Spleen (tissue), 7 donors: ENCODE results near the gene ASMT.

Experiments used
- CTCF ChIP-seq, 11 experiments: fragments of 200-600 bp in 7 of 11; fragments of 450-650 bp in 4 of 11; sonication (generic) in 4 of 11; IDR thresholded peaks in 8 of 11; conservative IDR thresholded peaks in 3 of 11; 1 replicate in 7 of 11; 2 replicates in 4 of 11; pipeline versions ENCODE4 v1.4.0 to v1.8.0; 2016 to 2021; ENCODE audit warnings: antibody characterized with exemption in 11 of 11, inconsistent platforms in 4 of 11, mild to moderate bottlenecking in 1 of 11
- POLR2A ChIP-seq, 3 donors: fragments of 450-650 bp; IDR thresholded peaks; one replicate each; pipeline ENCODE4 v1.5.1; 2017; ENCODE audit warnings: antibody characterized with exemption in 3 of 3, mild to moderate bottlenecking in 1 of 3
- POLR2AphosphoS5 ChIP-seq, 3 donors: sonication (generic); formaldehyde crosslinking; IDR thresholded peaks; one replicate each; pipeline ENCODE4 v1.5.1; 2017; ENCODE audit warnings: antibody characterized with exemption in 3 of 3
- donor health status: DM: no; HTN: no; CAD: no; lungs with moderate emphysema.
- donor health status: DM: no; HTN: no; CAD: no.
- donor health status: DM: no; HTN: no; CAD: no.

- TF ChIP-seq CTCF (IDR thresholded peaks at IDR 0.05 in 8 of 11, conservative IDR thresholded peaks at IDR 0.05 in 3 of 11) (no peak), POLR2A (IDR thresholded peaks at IDR 0.05) (no peak), POLR2AphosphoS5 (IDR thresholded peaks at IDR 0.05) (no peak)
Observed at GRCh38 chrX:1582686-1583437, 32.0 kb upstream of the ASMT start.
